ENCODE measurements around the gene ATP2B2.

The ATP2B2 gene

GRCh38 chr3:10428406-10429091 lies 76.8 kb downstream of the ATP2B2 start:
- H3K4me3 ChIP-seq (ENCODE audit: low read depth in 1 of 2, low read length in 2 of 2), result no peak overlapping the region
- H3K36me3 ChIP-seq (ENCODE audit: insufficient read depth, low read length), result no peaks in the 10 kb centered on the region
- no peak overlapping the region for H3K9ac ChIP-seq (ENCODE audit: low read length)

DNA sequence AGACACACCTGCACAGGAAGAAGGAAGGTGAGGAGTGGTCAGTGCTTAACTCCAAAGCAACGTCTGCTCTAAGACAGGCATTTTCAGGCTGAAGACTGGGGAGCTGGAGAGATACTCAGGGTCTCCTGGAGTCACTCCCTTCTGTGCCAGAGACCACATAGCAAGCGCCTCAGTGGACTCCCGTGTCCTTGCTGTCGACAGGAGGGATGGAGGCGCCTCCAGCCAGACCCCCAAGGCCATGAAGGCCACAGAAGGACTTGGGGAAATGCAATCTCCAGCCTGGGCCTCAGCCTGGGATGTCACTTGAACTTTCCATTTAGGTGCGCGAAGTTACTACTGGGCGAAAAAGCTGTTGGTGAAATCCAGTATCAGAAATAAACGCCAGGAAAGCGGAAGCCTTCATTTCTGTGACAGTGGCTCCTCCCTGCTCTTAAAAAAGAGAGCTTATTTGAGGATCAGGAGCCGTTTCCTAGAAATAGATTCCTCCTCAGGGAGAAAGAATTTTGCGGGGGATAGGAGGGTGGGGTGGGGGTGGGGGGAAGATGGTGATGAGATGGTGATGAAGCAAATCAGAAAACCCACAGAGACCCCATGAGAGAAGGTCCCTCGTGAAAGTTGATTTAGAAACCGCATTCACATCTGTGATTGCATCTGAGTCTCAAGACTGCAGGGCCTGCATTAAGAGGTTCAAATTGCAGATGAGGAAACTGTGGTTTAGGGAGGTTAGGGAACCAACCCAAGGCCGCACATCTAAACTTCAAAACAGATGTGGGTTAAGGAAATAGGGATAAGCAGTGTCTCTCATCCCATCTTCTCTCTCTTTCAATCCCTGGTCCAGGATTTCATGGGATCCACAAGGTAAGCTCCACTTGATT lies 78.8 kb downstream of the ATP2B2 start:
- no peak overlapping the region for H3K27ac ChIP-seq (ENCODE audit: low read depth, low read length)

More at GRCh38 chr3:10428406-10429091, 76.8 kb downstream of the ATP2B2 start:
- no peaks in the 10 kb centered on the region for H3K4me1 ChIP-seq (ENCODE audit: insufficient read depth, low read length)
- no peak overlapping the region for H3K27ac ChIP-seq (ENCODE audit: low read depth, low read length)
- no peaks in the 10 kb centered on the region for H3K27me3 ChIP-seq (ENCODE audit: control insufficient read depth in 1 of 2, insufficient read depth in 2 of 2, low read length in 2 of 2)
- no peaks in the 10 kb centered on the region for H3K9me3 ChIP-seq (ENCODE audit: low read length)

GRCh38 chr3:10423171-10423882 lies 82.1 kb downstream of the ATP2B2 start:
- no peak overlapping the region for H3K4me3 ChIP-seq (ENCODE audit: low read depth in 1 of 2, low read length in 2 of 2)
- no peaks in the 10 kb centered on the region for H3K9me3 ChIP-seq (ENCODE audit: low read length)
- H3K27me3 ChIP-seq (ENCODE audit: control insufficient read depth in 1 of 2, insufficient read depth in 2 of 2, low read length in 2 of 2), result no peaks in the 10 kb centered on the region
- no peaks in the 10 kb centered on the region for H3K4me1 ChIP-seq (ENCODE audit: insufficient read depth, low read length)
- H3K9ac ChIP-seq (ENCODE audit: low read length), result no peak overlapping the region
- H3K36me3 ChIP-seq (ENCODE audit: insufficient read depth, low read length), result no peaks in the 10 kb centered on the region
- H3K27ac ChIP-seq (ENCODE audit: low read depth, low read length), result no peak overlapping the region

More for the DNA sequence above, 78.8 kb downstream of the ATP2B2 start:
- Histone ChIP-seq H3K9me3 (ENCODE audit: low read length) (no peaks in the 10 kb centered on the region), H3K9ac (ENCODE audit: low read length) (no peak overlapping the region), H3K4me1 (ENCODE audit: insufficient read depth, low read length) (no peaks in the 10 kb centered on the region), H3K36me3 (ENCODE audit: insufficient read depth, low read length) (no peaks in the 10 kb centered on the region), H3K4me3 (ENCODE audit: low read depth in 1 of 2, low read length in 2 of 2) (no peak overlapping the region), H3K27me3 (ENCODE audit: control insufficient read depth in 1 of 2, insufficient read depth in 2 of 2, low read length in 2 of 2) (no peaks in the 10 kb centered on the region)

GRCh38 chr3:10421996-10422395 lies 83.4 kb downstream of the ATP2B2 start:
- no peaks in the 10 kb centered on the region for H3K36me3 ChIP-seq (ENCODE audit: insufficient read depth, low read length)
- peaks cover 0 to 2% of the 10 kb centered on the region in 2 donors for H3K27me3 ChIP-seq (ENCODE audit: control insufficient read depth in 1 of 2, insufficient read depth in 2 of 2, low read length in 2 of 2)
- H3K4me1 ChIP-seq (ENCODE audit: insufficient read depth, low read length), result no peaks in the 10 kb centered on the region
- H3K9ac ChIP-seq (ENCODE audit: low read length), result no peak overlapping the region
- H3K4me3 ChIP-seq (ENCODE audit: low read depth in 1 of 2, low read length in 2 of 2), result no peak overlapping the region
- H3K9me3 ChIP-seq (ENCODE audit: low read length), result no peaks in the 10 kb centered on the region
- no peak overlapping the region for H3K27ac ChIP-seq (ENCODE audit: low read depth, low read length)

DNA sequence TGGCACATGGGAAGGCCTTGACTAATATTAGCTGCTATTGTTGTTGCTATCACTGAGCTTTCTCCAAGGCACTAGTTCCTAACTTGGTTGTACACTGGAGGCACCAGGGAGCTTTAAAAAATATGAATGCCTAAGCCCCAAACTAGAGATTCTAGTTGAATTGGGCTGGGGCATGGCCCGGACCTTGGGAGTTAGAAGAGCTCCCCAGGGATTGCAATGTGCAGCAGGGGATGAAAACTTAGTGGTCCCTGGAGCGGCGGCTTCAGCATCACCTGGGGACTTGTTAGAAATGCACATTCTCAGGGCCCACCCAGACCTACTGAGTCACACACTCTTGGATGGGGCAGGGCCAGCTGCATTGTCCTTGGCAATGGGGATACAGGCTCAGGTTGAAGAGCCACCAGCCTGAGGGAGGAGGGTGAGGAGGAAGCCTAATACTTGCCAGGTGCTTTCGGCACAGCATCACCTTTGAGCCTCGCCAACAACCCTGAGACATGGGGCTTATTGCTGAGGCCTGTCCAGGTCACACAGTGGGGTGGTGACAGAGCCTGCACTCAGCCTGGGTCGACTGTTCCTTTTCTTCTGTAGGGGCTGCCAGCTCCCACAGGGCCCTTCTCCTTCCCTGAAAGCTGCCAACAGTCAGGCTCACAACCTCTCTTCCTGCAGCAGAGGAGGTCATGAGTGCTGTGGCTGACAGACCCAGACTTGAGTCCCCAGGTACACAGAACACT lies 84.5 kb downstream of the ATP2B2 start:
- Histone ChIP-seq H3K36me3 (ENCODE audit: insufficient read depth, low read length) (no peaks in the 10 kb centered on the region), H3K9me3 (ENCODE audit: low read length) (no peaks in the 10 kb centered on the region), H3K27ac (ENCODE audit: low read depth, low read length) (no peak overlapping the region), H3K27me3 (ENCODE audit: control insufficient read depth in 1 of 2, insufficient read depth in 2 of 2, low read length in 2 of 2) (peaks cover 0 to 4% of the 10 kb centered on the region in 2 donors), H3K4me1 (ENCODE audit: insufficient read depth, low read length) (no peaks in the 10 kb centered on the region), H3K9ac (ENCODE audit: low read length) (no peak overlapping the region), H3K4me3 (ENCODE audit: low read depth in 1 of 2, low read length in 2 of 2) (no peak overlapping the region)

DNA sequence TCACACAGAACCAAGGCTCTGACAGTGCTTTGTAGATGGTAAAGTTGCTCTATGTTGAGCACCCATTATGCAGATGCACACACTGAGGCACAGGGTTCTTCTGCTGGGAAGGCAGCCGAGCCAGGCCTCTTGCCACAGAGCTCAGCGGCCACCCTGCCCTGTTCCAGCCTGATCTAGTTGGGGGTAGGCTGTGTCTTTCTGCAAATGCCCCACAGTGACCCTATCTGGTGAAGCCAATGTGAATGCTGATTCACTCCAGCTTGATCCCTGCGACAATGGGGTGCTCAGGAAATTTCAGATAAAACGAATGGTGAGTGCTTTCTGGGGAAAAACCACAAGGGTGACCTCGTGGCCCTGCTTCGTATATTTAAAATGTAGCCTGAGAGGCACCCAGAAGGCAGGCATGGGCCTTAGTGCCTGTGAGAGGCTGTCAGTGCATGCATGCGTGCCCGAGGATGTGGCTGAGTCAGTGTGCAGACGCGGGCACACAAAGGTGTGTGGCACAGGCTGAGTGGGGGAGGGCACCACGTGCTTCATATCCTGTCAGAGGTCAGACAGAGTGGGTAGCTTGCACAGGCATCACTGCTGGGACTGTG lies 85.7 kb downstream of the ATP2B2 start:
- H3K9me3 ChIP-seq (ENCODE audit: low read length), result no peaks in the 10 kb centered on the region
- no peak overlapping the region for H3K9ac ChIP-seq (ENCODE audit: low read length)
- H3K27ac ChIP-seq (ENCODE audit: low read depth, low read length), result no peak overlapping the region
- H3K4me3 ChIP-seq (ENCODE audit: low read depth in 1 of 2, low read length in 2 of 2), result no peak overlapping the region
- no peaks in the 10 kb centered on the region for H3K36me3 ChIP-seq (ENCODE audit: insufficient read depth, low read length)
- peaks cover 0 to 4% of the 10 kb centered on the region in 2 donors for H3K27me3 ChIP-seq (ENCODE audit: control insufficient read depth in 1 of 2, insufficient read depth in 2 of 2, low read length in 2 of 2)
- no peaks in the 10 kb centered on the region for H3K4me1 ChIP-seq (ENCODE audit: insufficient read depth, low read length)

- Histone ChIP-seq H3K27me3 (ENCODE audit: control insufficient read depth in 1 of 2, insufficient read depth in 2 of 2, low read length in 2 of 2) (peaks cover 0 to 4% of the 10 kb centered on the region in 2 donors), H3K4me1 (ENCODE audit: insufficient read depth, low read length) (no peaks in the 10 kb centered on the region), H3K4me3 (ENCODE audit: low read depth in 1 of 2, low read length in 2 of 2) (no peak overlapping the region), H3K36me3 (ENCODE audit: insufficient read depth, low read length) (no peaks in the 10 kb centered on the region), H3K9ac (ENCODE audit: low read length) (no peak overlapping the region), H3K9me3 (ENCODE audit: low read length) (no peaks in the 10 kb centered on the region), H3K27ac (ENCODE audit: low read depth, low read length) (no peak overlapping the region)
Observed at GRCh38 chr3:10417847-10418246, 87.5 kb downstream of the ATP2B2 start.

- Histone ChIP-seq H3K27me3 (ENCODE audit: control insufficient read depth in 1 of 2, insufficient read depth in 2 of 2, low read length in 2 of 2) (peaks cover 0 to 4% of the 10 kb centered on the region in 2 donors), H3K36me3 (ENCODE audit: insufficient read depth, low read length) (no peaks in the 10 kb centered on the region), H3K27ac (ENCODE audit: low read depth, low read length) (no peak overlapping the region), H3K4me3 (ENCODE audit: low read depth in 1 of 2, low read length in 2 of 2) (no peak overlapping the region), H3K9me3 (ENCODE audit: low read length) (no peaks in the 10 kb centered on the region), H3K4me1 (ENCODE audit: insufficient read depth, low read length) (no peaks in the 10 kb centered on the region), H3K9ac (ENCODE audit: low read length) (no peak overlapping the region)
Observed at GRCh38 chr3:10416730-10417300, 88.6 kb downstream of the ATP2B2 start.

- no peak overlapping the region for H3K27ac ChIP-seq (ENCODE audit: low read depth, low read length)
- peaks cover 0 to 4% of the 10 kb centered on the region in 2 donors for H3K27me3 ChIP-seq (ENCODE audit: control insufficient read depth in 1 of 2, insufficient read depth in 2 of 2, low read length in 2 of 2)
- H3K4me1 ChIP-seq (ENCODE audit: insufficient read depth, low read length), result no peaks in the 10 kb centered on the region
Observed at GRCh38 chr3:10413041-10413440, 92.3 kb downstream of the ATP2B2 start.

DNA sequence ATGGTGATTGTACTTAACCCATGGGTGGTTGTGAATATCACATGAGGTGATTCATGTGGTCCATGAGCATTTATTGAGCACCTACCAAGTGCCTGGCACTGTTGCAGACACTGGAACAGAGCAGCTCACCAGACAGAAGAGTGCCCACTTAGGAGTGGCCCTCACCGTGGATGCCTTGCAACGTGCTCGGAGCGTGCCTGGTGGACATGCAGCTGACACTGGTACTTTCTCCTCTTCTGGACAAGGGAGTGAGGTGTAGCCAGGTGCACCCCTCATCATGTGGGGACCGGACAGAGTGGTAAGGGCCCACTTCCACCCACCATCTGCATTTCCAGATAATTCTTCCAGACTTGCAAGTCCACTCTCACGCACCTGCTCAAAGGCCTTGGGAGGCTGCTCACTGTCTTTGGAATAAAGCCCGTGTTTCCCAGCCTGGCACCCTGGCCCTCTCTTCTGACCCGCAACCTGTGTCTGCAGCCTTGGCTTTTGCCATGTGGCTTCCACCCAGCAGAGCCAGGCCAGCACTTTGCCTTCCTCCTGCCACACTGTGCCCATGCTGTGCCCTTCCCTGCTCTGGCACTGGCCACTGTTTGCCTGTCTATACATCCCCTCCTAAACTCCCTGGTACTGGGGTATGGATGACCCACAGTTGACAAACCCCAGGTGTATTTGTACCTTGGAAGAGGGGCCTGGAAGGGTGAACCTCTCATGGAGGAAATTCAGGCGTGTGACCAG lies 93.6 kb downstream of the ATP2B2 start:
- no peaks in the 10 kb centered on the region for H3K27me3 ChIP-seq (ENCODE audit: control insufficient read depth in 1 of 2, insufficient read depth in 2 of 2, low read length in 2 of 2)
- H3K27ac ChIP-seq (ENCODE audit: low read depth, low read length), result no peak overlapping the region
- H3K9me3 ChIP-seq (ENCODE audit: low read length), result no peaks in the 10 kb centered on the region
- no peaks in the 10 kb centered on the region for H3K4me1 ChIP-seq (ENCODE audit: insufficient read depth, low read length)
- no peak overlapping the region for H3K4me3 ChIP-seq (ENCODE audit: low read depth in 1 of 2, low read length in 2 of 2)
- no peak overlapping the region for H3K9ac ChIP-seq (ENCODE audit: low read length)
- no peaks in the 10 kb centered on the region for H3K36me3 ChIP-seq (ENCODE audit: insufficient read depth, low read length)

More at GRCh38 chr3:10413041-10413440, 92.3 kb downstream of the ATP2B2 start:
- no peak overlapping the region for H3K9ac ChIP-seq (ENCODE audit: low read length)
- no peak overlapping the region for H3K4me3 ChIP-seq (ENCODE audit: low read depth in 1 of 2, low read length in 2 of 2)
- H3K36me3 ChIP-seq (ENCODE audit: insufficient read depth, low read length), result no peaks in the 10 kb centered on the region
- H3K9me3 ChIP-seq (ENCODE audit: low read length), result no peaks in the 10 kb centered on the region
